ENCODE results near the gene SFXN5.

- TF ChIP-seq CTCF (IDR thresholded peaks at IDR 0.05) (no peak), POLR2AphosphoS5 (IDR thresholded peaks at IDR 0.05; ENCODE audit: insufficient read depth in 1 of 2, low read depth in 1 of 2) (no peak), POLR2A (IDR thresholded peaks at IDR 0.05) (no peak)
Observed at GRCh38 chr2:72911256-72911655, 160.3 kb downstream of the SFXN5 start.

Measured in vagina (tissue), 2 donors.